ENCODE results near the gene SERGEF. TPM values are rescaled to one million over a fixed set of nuclear protein-coding genes. Genes with fewer than 3 reads are reported as not detected.

SERGEF gene
- total RNA-seq, 6 experiments from 2014 or later: 8.4 to 19.5 (median 15.8) TPM

GRCh38 chr11:17810041-17810440 lies 202.8 kb downstream of the SERGEF start:
- no peak for TF ChIP-seq CTCF (IDR thresholded peaks at IDR 0.05)
- no peak for TF ChIP-seq POLR2A (IDR thresholded peaks at IDR 0.05)
- intact Hi-C loops (cut with DNase I): no loop called here
- no peak for ATAC-seq
- WGBS (ENCODE audit: insufficient coverage, low coverage, low lambda C conversion rate, missing lambda C conversion rate): 80% methylated on average over 1 of the region's 1 CpG
- DNase-seq: no peak
- Histone ChIP-seq H3K27me3 (no peaks in the 10 kb centered on the region), H3K9me3 (no peaks in the 10 kb centered on the region), H3K27ac (no peak overlapping the region), H3K36me3 (no peaks in the 10 kb centered on the region), H3K4me3 (no peak overlapping the region), H3K4me1 (no peaks in the 10 kb centered on the region)

DNA sequence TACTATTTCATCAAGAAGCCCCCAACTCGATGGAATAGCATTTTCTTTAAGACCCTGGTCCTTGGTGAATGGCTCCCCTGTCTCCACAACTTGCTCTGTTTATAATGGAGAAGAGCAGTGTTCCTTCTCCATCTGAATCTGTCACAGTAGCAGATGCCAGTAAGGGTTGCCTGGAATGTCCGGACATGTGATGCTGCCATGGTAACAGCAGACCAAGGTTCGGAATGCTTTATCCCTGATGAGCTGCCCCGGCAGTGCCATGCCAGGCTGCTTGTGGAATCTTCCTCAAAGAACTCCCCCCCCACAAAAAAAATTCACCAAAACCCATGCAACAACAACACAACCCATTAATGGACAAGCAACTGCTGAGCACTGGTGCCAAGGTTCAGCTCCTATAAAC lies 205.8 kb downstream of the SERGEF start:
- DNase-seq (no peak), ATAC-seq (no peak)
- Histone ChIP-seq H3K4me3 (no peak overlapping the region), H3K36me3 (no peaks in the 10 kb centered on the region), H3K9me3 (no peaks in the 10 kb centered on the region), H3K4me1 (no peaks in the 10 kb centered on the region), H3K27ac (no peak overlapping the region), H3K27me3 (no peaks in the 10 kb centered on the region)
- intact Hi-C loops (cut with DNase I): no loop called here
- TF ChIP-seq POLR2A (IDR thresholded peaks at IDR 0.05): no peak
- TF ChIP-seq CTCF (IDR thresholded peaks at IDR 0.05): no peak
- 65% methylated on average over 2 of the region's 4 CpGs for WGBS (ENCODE audit: insufficient coverage, low coverage, low lambda C conversion rate, missing lambda C conversion rate)

DNA sequence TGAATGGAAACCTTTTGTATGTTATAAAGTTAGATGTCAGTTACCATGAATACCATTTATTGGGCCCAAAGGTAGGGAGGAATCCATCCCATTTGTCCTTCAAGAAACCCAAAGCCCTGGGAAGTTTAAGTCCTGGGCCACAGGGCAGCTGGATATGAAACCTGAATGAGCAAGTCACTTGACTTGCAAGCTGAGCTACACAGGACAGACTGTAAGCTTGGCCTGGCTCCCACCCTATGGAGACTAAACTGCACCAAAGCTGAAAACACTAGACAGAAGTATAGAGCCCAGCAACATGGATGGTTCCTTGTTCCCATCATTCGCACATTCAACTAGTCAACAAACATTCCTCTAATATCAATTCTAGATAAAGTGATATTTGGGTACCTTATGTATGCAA lies 207.0 kb downstream of the SERGEF start:
- Histone ChIP-seq H3K4me1 (no peaks in the 10 kb centered on the region), H3K27me3 (no peaks in the 10 kb centered on the region), H3K4me3 (no peak overlapping the region), H3K27ac (no peak overlapping the region), H3K36me3 (no peaks in the 10 kb centered on the region), H3K9me3 (no peaks in the 10 kb centered on the region)
- TF ChIP-seq POLR2A (IDR thresholded peaks at IDR 0.05) (no peak), CTCF (IDR thresholded peaks at IDR 0.05) (no peak)
- ATAC-seq: no peak
- no peak for DNase-seq
- WGBS (ENCODE audit: insufficient coverage, low coverage, low lambda C conversion rate, missing lambda C conversion rate): 100% methylated on average over 1 of the region's 1 CpG
- intact Hi-C loops (cut with DNase I): no loop called here

DNA sequence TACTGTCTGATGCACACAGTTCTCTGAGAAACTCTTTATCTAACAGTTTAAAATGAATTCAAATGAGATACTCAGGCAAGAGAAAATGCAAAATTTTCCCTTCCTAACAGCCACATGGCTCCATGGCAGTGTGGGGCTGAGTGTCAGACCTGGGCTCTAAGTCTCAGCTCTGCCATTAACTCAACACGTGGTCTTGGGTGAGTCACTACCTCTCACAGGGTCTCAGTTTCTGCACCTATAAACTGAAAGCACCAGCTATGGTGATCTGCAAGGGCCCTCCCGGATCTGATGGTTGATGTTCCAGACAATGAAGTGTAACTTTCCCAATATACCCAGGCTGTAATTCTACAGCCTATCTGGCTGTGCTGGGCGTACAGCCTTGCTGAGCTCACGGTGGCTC lies 207.8 kb downstream of the SERGEF start:
- intact Hi-C loops (cut with DNase I): no loop called here
- 80% methylated on average over 1 of the region's 4 CpGs for WGBS (ENCODE audit: insufficient coverage, low coverage, low lambda C conversion rate, missing lambda C conversion rate)

More for the DNA sequence above, 207.8 kb downstream of the SERGEF start:
- Histone ChIP-seq H3K27me3 (no peaks in the 10 kb centered on the region), H3K36me3 (no peaks in the 10 kb centered on the region), H3K9me3 (no peaks in the 10 kb centered on the region), H3K27ac (no peak overlapping the region), H3K4me1 (no peaks in the 10 kb centered on the region), H3K4me3 (no peak overlapping the region)
- no peak for DNase-seq
- TF ChIP-seq CTCF (IDR thresholded peaks at IDR 0.05): no peak
- no peak for TF ChIP-seq POLR2A (IDR thresholded peaks at IDR 0.05)
- no peak for ATAC-seq
